Measurements from ENCODE around the gene ZBTB12. TPM values are rescaled to one million over a fixed set of nuclear protein-coding genes. Genes with fewer than 3 reads are reported as not detected.
A peak's percentile ranks its signal among the peaks of the same experiment; 100 is the strongest.

The ZBTB12 gene
- total and polyA plus RNA-seq, 9 of the 15 experiments (the other 6 are each of a cell fraction or from before 2014, with no cell fraction given) = 0.03 to 12.4 (median 5.8) TPM; not detected in 1

DNA sequence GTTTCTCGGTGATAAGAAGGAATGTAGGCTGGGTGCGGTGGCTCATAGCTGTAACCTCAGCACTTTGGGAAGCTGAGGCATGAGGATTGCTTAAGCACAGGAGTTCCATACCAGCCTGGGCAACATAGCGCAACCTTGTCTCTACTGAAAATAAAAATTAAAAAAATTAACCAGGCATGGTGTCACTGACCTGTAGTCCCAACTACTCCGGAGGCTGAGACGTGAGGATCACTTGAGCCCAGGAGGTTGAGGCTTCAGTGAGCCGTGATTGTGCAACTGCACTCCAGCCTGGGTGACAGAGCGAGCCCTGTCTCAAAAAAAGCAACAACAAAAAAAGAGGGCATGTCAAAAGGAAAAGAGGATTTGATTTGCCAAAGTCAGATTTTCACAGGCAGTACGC lies 43.2 kb downstream of the ZBTB12 start:
- no peaks in the 10 kb centered on the region for H4K20me1 ChIP-seq (replicated peaks; ENCODE audit: control insufficient read depth, insufficient read depth, low read length)
- TF ChIP-seq, protein P1, sequence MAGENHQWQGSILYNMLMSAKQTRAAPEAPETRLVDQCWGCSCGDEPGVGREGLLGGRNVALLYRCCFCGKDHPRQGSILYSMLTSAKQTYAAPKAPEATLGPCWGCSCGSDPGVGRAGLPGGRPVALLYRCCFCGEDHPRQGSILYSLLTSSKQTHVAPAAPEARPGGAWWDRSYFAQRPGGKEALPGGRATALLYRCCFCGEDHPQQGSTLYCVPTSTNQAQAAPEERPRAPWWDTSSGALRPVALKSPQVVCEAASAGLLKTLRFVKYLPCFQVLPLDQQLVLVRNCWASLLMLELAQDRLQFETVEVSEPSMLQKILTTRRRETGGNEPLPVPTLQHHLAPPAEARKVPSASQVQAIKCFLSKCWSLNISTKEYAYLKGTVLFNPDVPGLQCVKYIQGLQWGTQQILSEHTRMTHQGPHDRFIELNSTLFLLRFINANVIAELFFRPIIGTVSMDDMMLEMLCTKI (IDR thresholded peaks at IDR 0.05; ENCODE audit: partially characterized antibody) = no peak
- TF ChIP-seq KDM4B (IDR thresholded peaks at IDR 0.05; ENCODE audit: borderline replicate concordance in 2 of 2, low read depth in 1 of 2) = no peak
- no peak for TF ChIP-seq CBFB (CRISPR knock-in tag; IDR thresholded peaks at IDR 0.05)
- TF ChIP-seq, protein P2, sequence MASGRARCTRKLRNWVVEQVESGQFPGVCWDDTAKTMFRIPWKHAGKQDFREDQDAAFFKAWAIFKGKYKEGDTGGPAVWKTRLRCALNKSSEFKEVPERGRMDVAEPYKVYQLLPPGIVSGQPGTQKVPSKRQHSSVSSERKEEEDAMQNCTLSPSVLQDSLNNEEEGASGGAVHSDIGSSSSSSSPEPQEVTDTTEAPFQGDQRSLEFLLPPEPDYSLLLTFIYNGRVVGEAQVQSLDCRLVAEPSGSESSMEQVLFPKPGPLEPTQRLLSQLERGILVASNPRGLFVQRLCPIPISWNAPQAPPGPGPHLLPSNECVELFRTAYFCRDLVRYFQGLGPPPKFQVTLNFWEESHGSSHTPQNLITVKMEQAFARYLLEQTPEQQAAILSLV (tag; IDR thresholded peaks at IDR 0.05) = 0 out of 2 replicates have a peak, but pooled peaks have one; percentile 35
- TF ChIP-seq HEY1 (CRISPR knock-in tag; IDR thresholded peaks at IDR 0.05; ENCODE audit: borderline replicate concordance) = no peak
- TF ChIP-seq ETV6 (IDR thresholded peaks at IDR 0.05; ENCODE audit: borderline replicate concordance in 1 of 2, low read depth in 2 of 2, low read length in 1 of 2) = no peak
- no peak for TF ChIP-seq ETV6 (CRISPR knock-in tag; IDR thresholded peaks at IDR 0.05; ENCODE audit: borderline replicate concordance)
- no peak for TF ChIP-seq SAFB2 (IDR thresholded peaks at IDR 0.05; ENCODE audit: borderline replicate concordance, low read depth, low read length, severe bottlenecking)
- peak; percentile 76 for TF ChIP-seq CEBPB (tag; IDR thresholded peaks at IDR 0.05)
- no peak for TF ChIP-seq CHCHD3 (CRISPR knock-in tag; IDR thresholded peaks at IDR 0.05)
- TF ChIP-seq, protein P3, sequence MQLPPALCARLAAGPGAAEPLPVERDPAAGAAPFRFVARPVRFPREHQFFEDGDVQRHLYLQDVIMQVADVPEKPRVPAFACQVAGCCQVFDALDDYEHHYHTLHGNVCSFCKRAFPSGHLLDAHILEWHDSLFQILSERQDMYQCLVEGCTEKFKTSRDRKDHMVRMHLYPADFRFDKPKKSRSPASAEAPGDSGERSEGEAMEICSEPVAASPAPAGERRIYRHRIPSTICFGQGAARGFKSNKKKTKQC (CRISPR knock-in tag; IDR thresholded peaks at IDR 0.05) = no peak
- TF ChIP-seq RFX1 (IDR thresholded peaks at IDR 0.05) = no peak
- TF ChIP-seq FIP1L1 (IDR thresholded peaks at IDR 0.05; ENCODE audit: low read depth, low read length, poor library complexity, severe bottlenecking) = no peak
- no peak for TF ChIP-seq ZNF274 (IDR thresholded peaks at IDR 0.05; ENCODE audit: borderline replicate concordance, low read depth, low read length)
- TF ChIP-seq ZNF583 (CRISPR knock-in tag; IDR thresholded peaks at IDR 0.05) = no peak
- TF ChIP-seq, protein P4, sequence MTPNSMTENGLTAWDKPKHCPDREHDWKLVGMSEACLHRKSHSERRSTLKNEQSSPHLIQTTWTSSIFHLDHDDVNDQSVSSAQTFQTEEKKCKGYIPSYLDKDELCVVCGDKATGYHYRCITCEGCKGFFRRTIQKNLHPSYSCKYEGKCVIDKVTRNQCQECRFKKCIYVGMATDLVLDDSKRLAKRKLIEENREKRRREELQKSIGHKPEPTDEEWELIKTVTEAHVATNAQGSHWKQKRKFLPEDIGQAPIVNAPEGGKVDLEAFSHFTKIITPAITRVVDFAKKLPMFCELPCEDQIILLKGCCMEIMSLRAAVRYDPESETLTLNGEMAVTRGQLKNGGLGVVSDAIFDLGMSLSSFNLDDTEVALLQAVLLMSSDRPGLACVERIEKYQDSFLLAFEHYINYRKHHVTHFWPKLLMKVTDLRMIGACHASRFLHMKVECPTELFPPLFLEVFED (CRISPR knock-in tag; conservative IDR thresholded peaks at IDR 0.05) = 0 out of 2 replicates have a peak, but pooled peaks have one; percentile 18
- TF ChIP-seq CBX8 (IDR thresholded peaks at IDR 0.05; ENCODE audit: borderline replicate concordance, extremely low read depth, low read depth, low read length, poor library complexity, severe bottlenecking) = no peak
- no peak for TF ChIP-seq NR1H2 (CRISPR knock-in tag; IDR thresholded peaks at IDR 0.05)
- TF ChIP-seq ZNF57 (CRISPR knock-in tag; IDR thresholded peaks at IDR 0.05) = no peak

More for the DNA sequence above, 43.2 kb downstream of the ZBTB12 start:
- Histone ChIP-seq H3K4me3 (no peak overlapping the region), H3K9me3 (replicated peaks; ENCODE audit: control insufficient read depth, insufficient read depth, low read depth, low read length) (no peaks in the 10 kb centered on the region), H3K27me3 (ENCODE audit: control insufficient read depth in 2 of 2, insufficient read depth in 2 of 2, low read length in 2 of 2) (no peaks in the 10 kb centered on the region), H3K27ac (ENCODE audit: extremely low read depth, low read depth, low read length) (no peak overlapping the region), H2AFZ (ENCODE audit: low read depth, low read length) (no peak overlapping the region), H3K36me3 (ENCODE audit: control insufficient read depth, insufficient read depth, low read length) (peaks cover 40% of the 10 kb centered on the region; the same call in 2 of the 3 replicates), H3K9me1 (ENCODE audit: control insufficient read depth, insufficient read depth, low read length) (peaks cover 9% of the 10 kb centered on the region), H3K9ac (ENCODE audit: insufficient read depth in 1 of 2, low read depth in 2 of 2, low read length in 2 of 2) (peak overlapping the region in 1 of 2 experiments; percentile 8; a peak in 1 of 4 replicates), H3K4me1 (replicated peaks in 1 of 2; ENCODE audit: control insufficient read depth in 2 of 2, insufficient read depth in 2 of 2, low read length in 2 of 2) (peaks cover 7 to 21% of the 10 kb centered on the region in 2 experiments; a peak in 4 of 5 replicates), H3K4me2 (ENCODE audit: insufficient read depth, low read length) (no peak overlapping the region), H3K79me2 (ENCODE audit: control insufficient read depth, insufficient read depth, low read length) (peaks cover 10% of the 10 kb centered on the region; the same call in 2 of the 3 replicates)
- in situ Hi-C loops (cut with MboI) (no loop called here), intact Hi-C loops (cut with micrococcal nuclease) (no loop called here)
- no peak for FAIRE-seq
- no peak for ATAC-seq
- DNase-seq (ENCODE audit: extremely low read depth in 1 of 4, low spot score in 3 of 4) = no peak
- CTCF ChIA-PET (ENCODE audit: low intra/inter-chr PET ratio) = no interaction called here
- 92% methylated on average over 8 of the region's 8 CpGs for WGBS (ENCODE audit: insufficient coverage, low coverage, missing lambda C conversion rate)
- no TSS peak for BruUV-seq (replicated peaks)
- POLR2A ChIA-PET = interaction anchor here (0.8 to 6.2 kb wide), 6 partner anchors 14 to 207 kb away, joined by 4 to 91 read pairs (median 8); partner anchors contain the start of genes BAG6, CSNK2B and GPANK1
